Chondrocyte (in vitro differentiated cells): ENCODE results near the gene SYNE2. TPM values are rescaled to one million over a fixed set of nuclear protein-coding genes. Genes with fewer than 3 reads are reported as not detected.

Experiments used
- DNase-seq: peaks from one replicate; pipeline ENCODE4 v3.0.0; 2021; ENCODE audit warnings: mixed read lengths, low spot score
- H3K27ac Mint-ChIP-seq: one replicate; pipeline ENCODE4 v1.8.0; 2021; ENCODE audit warnings: mild to moderate bottlenecking, moderate library complexity, mixed read lengths; ENCODE audit not compliant: unreplicated experiment
- H3K27me3 Mint-ChIP-seq: 2 replicates; pipeline ENCODE4 v1.8.0; 2021; ENCODE audit warnings: low read depth, mixed read lengths
- H3K36me3 Mint-ChIP-seq: 2 replicates; pipeline ENCODE4 v1.8.0; 2021; ENCODE audit warnings: low read depth, mixed read lengths
- H3K4me1 Mint-ChIP-seq: 2 replicates; pipeline ENCODE4 v1.8.0; 2021; ENCODE audit warnings: low read depth, mild to moderate bottlenecking, mixed read lengths
- H3K4me3 Mint-ChIP-seq: one replicate; pipeline ENCODE4 v1.8.0; 2021; ENCODE audit warnings: mild to moderate bottlenecking, moderate library complexity, mixed read lengths; ENCODE audit not compliant: unreplicated experiment
- H3K9me3 Mint-ChIP-seq: 2 replicates; pipeline ENCODE4 v1.8.0; 2021; ENCODE audit warnings: low read depth, mixed read lengths
- total RNA-seq: library from RNA; stranded (reverse); gene quantifications from 3 replicates; pipeline ENCODE4 v1.2.1, GENCODE V29; 2021
- TF ChIP-seq, protein P1 (sequence below): fragments of 200-600 bp; sonication (generic); IDR thresholded peaks from 2 replicates; pipeline ENCODE4 v1.5.0; 2021; ENCODE audit warnings: antibody characterized with exemption, mild to moderate bottlenecking, moderate library complexity

SYNE2 gene
- total RNA-seq, 1 donor from 2014 or later = 13.6 TPM

DNA sequence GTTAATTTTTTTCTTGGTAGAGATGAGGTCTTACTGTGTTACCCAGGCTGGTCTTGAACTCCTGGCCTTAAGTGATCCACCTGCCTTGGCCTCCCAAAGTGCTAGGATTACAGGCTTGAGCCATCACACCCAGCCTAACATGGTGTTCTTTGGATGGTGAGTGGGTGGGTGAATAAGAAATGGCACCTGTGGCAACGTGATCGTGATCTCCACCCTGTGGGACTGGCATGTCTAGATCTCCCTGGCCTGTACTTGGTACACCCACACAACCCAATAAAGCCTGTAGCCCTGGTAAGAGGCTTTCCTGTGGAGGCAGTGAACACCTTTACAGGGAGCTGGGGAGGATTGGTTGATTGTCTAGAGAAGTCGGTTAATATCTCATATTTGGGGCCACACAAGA, 25.2 kb downstream of the SYNE2 start:
- H3K4me1 Mint-ChIP-seq = peaks cover 31% of the 10 kb centered on the region
- no peaks in the 10 kb centered on the region for H3K27me3 Mint-ChIP-seq
- H3K36me3 Mint-ChIP-seq = no peaks in the 10 kb centered on the region
- TF ChIP-seq, protein P1, sequence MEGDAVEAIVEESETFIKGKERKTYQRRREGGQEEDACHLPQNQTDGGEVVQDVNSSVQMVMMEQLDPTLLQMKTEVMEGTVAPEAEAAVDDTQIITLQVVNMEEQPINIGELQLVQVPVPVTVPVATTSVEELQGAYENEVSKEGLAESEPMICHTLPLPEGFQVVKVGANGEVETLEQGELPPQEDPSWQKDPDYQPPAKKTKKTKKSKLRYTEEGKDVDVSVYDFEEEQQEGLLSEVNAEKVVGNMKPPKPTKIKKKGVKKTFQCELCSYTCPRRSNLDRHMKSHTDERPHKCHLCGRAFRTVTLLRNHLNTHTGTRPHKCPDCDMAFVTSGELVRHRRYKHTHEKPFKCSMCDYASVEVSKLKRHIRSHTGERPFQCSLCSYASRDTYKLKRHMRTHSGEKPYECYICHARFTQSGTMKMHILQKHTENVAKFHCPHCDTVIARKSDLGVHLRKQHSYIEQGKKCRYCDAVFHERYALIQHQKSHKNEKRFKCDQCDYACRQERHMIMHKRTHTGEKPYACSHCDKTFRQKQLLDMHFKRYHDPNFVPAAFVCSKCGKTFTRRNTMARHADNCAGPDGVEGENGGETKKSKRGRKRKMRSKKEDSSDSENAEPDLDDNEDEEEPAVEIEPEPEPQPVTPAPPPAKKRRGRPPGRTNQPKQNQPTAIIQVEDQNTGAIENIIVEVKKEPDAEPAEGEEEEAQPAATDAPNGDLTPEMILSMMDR = no peak
- no peaks in the 10 kb centered on the region for H3K9me3 Mint-ChIP-seq
- no peak overlapping the region for H3K27ac Mint-ChIP-seq
- no peak for DNase-seq
- H3K4me3 Mint-ChIP-seq = no peak overlapping the region

DNA sequence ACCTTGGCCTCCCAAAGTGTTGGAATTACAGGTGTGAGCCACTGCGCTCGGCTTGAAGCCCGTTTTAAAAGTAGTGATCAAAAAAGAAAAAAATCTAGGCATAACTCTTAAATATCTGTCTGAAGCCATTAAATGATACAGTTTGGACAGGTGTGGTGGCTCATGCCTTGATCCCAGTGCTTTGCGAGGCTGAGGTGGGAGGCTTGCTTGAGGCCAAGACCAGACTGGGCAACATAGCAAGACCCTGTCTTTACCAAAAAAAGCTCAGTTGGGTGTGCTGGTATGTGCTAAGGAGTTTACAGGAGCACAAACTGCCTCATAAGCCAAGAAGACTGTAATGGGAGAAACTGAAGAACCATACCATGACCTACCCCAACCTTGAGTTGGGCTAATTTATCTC, 26.0 kb downstream of the SYNE2 start:
- Mint-ChIP-seq H3K36me3 (no peaks in the 10 kb centered on the region), H3K4me1 (peaks cover 31% of the 10 kb centered on the region), H3K27me3 (no peaks in the 10 kb centered on the region), H3K4me3 (no peak overlapping the region), H3K27ac (no peak overlapping the region), H3K9me3 (no peaks in the 10 kb centered on the region)
- TF ChIP-seq, protein P1 = no peak
- no peak for DNase-seq

DNA sequence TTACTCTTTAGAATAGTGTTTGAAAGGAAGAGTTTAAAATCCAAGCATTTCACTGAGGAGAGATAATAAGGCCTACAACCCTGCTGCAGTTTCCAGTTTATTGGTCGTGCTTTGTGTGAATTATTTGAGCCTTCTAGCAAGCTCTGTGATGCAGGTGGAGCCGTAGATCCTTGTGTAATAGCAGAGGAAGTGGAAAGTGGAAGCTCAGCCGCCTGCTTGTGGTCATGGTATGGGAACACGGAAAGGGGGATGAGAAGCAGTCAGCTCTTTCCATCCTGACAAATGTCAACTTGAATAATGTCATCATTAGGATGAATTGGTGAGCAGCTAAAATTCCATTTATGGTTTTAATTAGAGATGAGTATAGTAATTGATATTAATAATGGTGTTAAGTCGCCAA, 29.1 kb downstream of the SYNE2 start:
- no peaks in the 10 kb centered on the region for H3K9me3 Mint-ChIP-seq
- TF ChIP-seq, protein P1 = no peak
- H3K27me3 Mint-ChIP-seq = no peaks in the 10 kb centered on the region
- H3K27ac Mint-ChIP-seq = no peak overlapping the region
- peaks cover 8% of the 10 kb centered on the region for H3K4me1 Mint-ChIP-seq
- no peak for DNase-seq
- H3K4me3 Mint-ChIP-seq = no peak overlapping the region
- H3K36me3 Mint-ChIP-seq = no peaks in the 10 kb centered on the region

DNA sequence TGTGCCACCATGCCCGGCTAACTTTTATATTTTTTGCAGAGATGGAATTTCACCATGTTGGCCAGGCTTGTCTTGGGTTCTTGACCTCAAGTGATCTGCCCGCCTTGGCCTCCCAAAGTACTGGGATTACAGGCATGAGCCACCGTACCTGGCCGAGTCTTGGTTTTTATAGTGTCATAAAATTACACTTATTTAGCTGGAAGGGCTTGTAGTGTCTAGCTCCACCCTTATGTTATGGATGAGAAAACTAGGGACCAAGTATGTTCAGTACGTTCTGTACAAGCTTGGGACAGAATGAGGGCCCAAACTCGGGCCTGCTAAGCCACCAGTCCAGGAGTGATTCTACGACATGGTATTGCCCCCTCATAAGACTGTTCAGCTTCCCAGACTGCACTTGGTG, 35.1 kb downstream of the SYNE2 start:
- H3K27ac Mint-ChIP-seq = no peak overlapping the region
- DNase-seq = no peak
- H3K36me3 Mint-ChIP-seq = no peaks in the 10 kb centered on the region
- no peak overlapping the region for H3K4me3 Mint-ChIP-seq
- H3K4me1 Mint-ChIP-seq = peaks cover 23% of the 10 kb centered on the region
- no peaks in the 10 kb centered on the region for H3K9me3 Mint-ChIP-seq
- no peaks in the 10 kb centered on the region for H3K27me3 Mint-ChIP-seq
- TF ChIP-seq, protein P1 = no peak

DNA sequence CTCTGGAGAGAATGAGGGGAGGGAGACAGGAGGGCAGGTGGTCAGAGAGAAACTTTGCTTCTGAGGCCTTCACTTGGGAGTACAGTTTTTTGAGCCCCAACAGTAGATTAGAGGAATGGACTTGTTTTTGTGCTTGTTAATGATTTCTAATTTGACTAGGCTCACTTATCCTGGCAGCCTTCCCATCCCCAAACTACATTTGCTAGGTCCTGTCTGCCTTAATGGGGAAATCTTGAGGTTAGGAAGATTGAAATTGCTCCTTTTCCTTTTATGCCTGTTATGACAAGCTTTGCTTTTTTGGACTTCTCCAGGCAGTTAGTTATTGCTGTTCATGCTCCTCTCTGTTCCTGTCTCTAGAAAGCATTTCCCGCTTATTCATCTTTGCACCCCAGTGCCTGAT, 37.7 kb downstream of the SYNE2 start:
- no peak overlapping the region for H3K4me3 Mint-ChIP-seq
- no peaks in the 10 kb centered on the region for H3K27me3 Mint-ChIP-seq
- TF ChIP-seq, protein P1 = no peak
- H3K36me3 Mint-ChIP-seq = no peaks in the 10 kb centered on the region
- DNase-seq = no peak
- no peak overlapping the region for H3K27ac Mint-ChIP-seq
- peaks cover 41% of the 10 kb centered on the region for H3K4me1 Mint-ChIP-seq
- H3K9me3 Mint-ChIP-seq = no peaks in the 10 kb centered on the region
